ENCODE results near the gene NPIPA3.
"Not testable (repeated sequence)": the region's sequence is repeated elsewhere in the genome, so short reads cannot be mapped to it uniquely, and the experiment has no call there.

Gene NPIPA3

DNA sequence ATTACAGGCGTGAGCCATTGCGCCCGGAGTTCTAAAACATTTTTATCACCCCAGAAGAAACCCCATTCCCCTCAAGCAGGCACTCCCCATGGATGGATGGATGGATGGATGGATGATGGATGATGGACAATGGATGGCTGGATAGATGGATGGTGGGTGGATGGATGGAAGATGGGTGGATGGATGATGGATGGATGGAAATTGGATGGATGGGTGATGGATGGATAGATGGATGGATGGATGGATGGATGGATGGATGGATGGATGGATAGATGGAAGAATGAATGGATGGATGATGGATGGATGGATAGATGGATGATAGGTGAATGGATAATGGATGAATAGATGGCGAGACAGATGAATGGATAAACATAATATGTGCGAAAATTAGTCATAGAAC lies 25.6 kb upstream of the NPIPA3 start:
- no peaks in the 10 kb centered on the region for H3K79me1 ChIP-seq (replicated peaks; ENCODE audit: low read length, poor library complexity, severe bottlenecking)
- no peak overlapping the region for H3K14ac ChIP-seq (ENCODE audit: low read length in 2 of 2)
- peaks cover 0 to 3% of the 10 kb centered on the region in 2 experiments for H3K27me3 ChIP-seq (ENCODE audit: control insufficient read depth in 1 of 2, insufficient read depth in 1 of 2, low read length in 2 of 2)
- no peak overlapping the region for H2BK120ac ChIP-seq (ENCODE audit: low read depth, low read length)
- H3K4me3 ChIP-seq (ENCODE audit: insufficient read depth in 1 of 2, low read depth in 1 of 2, low read length in 2 of 2) = no peak overlapping the region
- H2BK15ac ChIP-seq (ENCODE audit: low read depth, poor library complexity, severe bottlenecking) = no peak overlapping the region
- whole genome bisulfite sequencing = 95% methylated on average over 5 of the region's 5 CpGs
- no peak overlapping the region for H3K23ac ChIP-seq (ENCODE audit: low read length in 2 of 2)
- no peak overlapping the region for H4K8ac ChIP-seq (ENCODE audit: low read length)
- H2BK12ac ChIP-seq (ENCODE audit: low read length in 2 of 2) = no peak overlapping the region
- H2BK5ac ChIP-seq (ENCODE audit: low read depth, low read length, poor library complexity, severe bottlenecking) = no peak overlapping the region
- H2AK5ac ChIP-seq (ENCODE audit: low read length, severe bottlenecking) = no peak overlapping the region
- no peak overlapping the region for H3K27ac ChIP-seq (ENCODE audit: low read length, poor library complexity, severe bottlenecking)
- no peaks in the 10 kb centered on the region for H3K9me3 ChIP-seq (ENCODE audit: control insufficient read depth, low read length)
- peaks cover 0 to 2% of the 10 kb centered on the region in 2 experiments for H3K36me3 ChIP-seq (ENCODE audit: control insufficient read depth in 1 of 2, insufficient read depth in 2 of 2, low read depth in 1 of 2, low read length in 2 of 2)
- no peak for DNase-seq
- H3K4me1 ChIP-seq (ENCODE audit: control insufficient read depth, insufficient read depth, low read depth, low read length) = peaks cover 2% of the 10 kb centered on the region
- H4K91ac ChIP-seq (ENCODE audit: low read length) = no peak overlapping the region
- H3K4me2 ChIP-seq (ENCODE audit: low read length, poor library complexity, severe bottlenecking) = no peak overlapping the region
- no peak overlapping the region for H2AFZ ChIP-seq (ENCODE audit: low read depth, low read length)
- no peak overlapping the region for H3K4ac ChIP-seq (ENCODE audit: low read depth in 1 of 2, low read length in 2 of 2)
- no peak overlapping the region for H3K9ac ChIP-seq (ENCODE audit: low read length)
- H3K18ac ChIP-seq (ENCODE audit: low read depth in 1 of 2, low read length in 2 of 2) = no peak overlapping the region

DNA sequence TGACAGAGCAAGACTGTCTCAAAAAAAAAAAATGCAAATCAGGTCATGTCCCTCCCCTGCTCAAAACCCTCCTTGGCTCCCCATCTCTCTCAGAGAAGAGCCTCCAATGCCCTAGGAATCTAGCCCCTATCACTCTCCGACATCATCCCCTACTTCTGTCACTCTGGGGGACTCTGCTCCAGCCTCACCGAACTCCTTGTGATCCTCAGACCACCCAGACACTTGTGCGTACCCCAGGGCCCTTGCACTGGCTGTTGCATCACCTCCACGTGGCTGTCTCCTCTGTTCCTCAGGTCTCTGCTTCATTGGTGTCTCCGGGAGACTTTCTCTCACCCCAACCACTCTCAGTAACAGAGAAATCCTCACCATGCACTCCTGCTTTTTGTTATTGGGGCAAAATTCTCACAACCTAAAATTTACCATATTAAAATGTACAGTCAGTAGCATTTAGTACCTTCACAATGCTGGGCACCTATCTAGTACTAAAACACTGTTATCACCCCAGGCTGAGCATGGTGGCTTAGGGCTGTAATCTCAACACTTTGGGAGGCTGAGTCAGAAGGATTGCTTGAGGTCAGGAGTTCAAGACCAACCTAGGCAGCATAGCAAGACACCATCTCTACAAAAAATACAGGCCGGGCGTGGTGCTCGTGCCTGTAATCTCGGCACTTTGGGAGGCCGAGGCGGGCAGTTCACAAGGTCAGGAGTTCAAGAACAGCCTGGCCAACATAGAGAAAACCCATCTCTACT lies 24.3 kb upstream of the NPIPA3 start:
- Histone ChIP-seq H2BK15ac (ENCODE audit: low read depth, poor library complexity, severe bottlenecking) (no peak overlapping the region), H3K9me3 (ENCODE audit: control insufficient read depth, low read length) (no peaks in the 10 kb centered on the region), H3K9ac (ENCODE audit: low read length) (no peak overlapping the region), H2AK5ac (ENCODE audit: low read length, severe bottlenecking) (no peak overlapping the region), H3K4me1 (ENCODE audit: control insufficient read depth, insufficient read depth, low read depth, low read length) (peaks cover 1% of the 10 kb centered on the region), H3K79me1 (replicated peaks; ENCODE audit: low read length, poor library complexity, severe bottlenecking) (no peaks in the 10 kb centered on the region), H3K23ac (ENCODE audit: low read length in 2 of 2) (no peak overlapping the region), H4K8ac (ENCODE audit: low read length) (no peak overlapping the region), H2BK12ac (ENCODE audit: low read length in 2 of 2) (no peak overlapping the region), H2BK5ac (ENCODE audit: low read depth, low read length, poor library complexity, severe bottlenecking) (no peak overlapping the region), H3K4ac (ENCODE audit: low read depth in 1 of 2, low read length in 2 of 2) (no peak overlapping the region), H4K91ac (ENCODE audit: low read length) (no peak overlapping the region), H3K4me2 (ENCODE audit: low read length, poor library complexity, severe bottlenecking) (no peak overlapping the region), H3K4me3 (ENCODE audit: insufficient read depth in 1 of 2, low read depth in 1 of 2, low read length in 2 of 2) (no peak overlapping the region), H3K27me3 (ENCODE audit: control insufficient read depth in 1 of 2, insufficient read depth in 1 of 2, low read length in 2 of 2) (peaks cover 0 to 3% of the 10 kb centered on the region in 2 experiments), H3K18ac (ENCODE audit: low read depth in 1 of 2, low read length in 2 of 2) (no peak overlapping the region), H2BK120ac (ENCODE audit: low read depth, low read length) (no peak overlapping the region), H3K27ac (ENCODE audit: low read length, poor library complexity, severe bottlenecking) (no peak overlapping the region), H2AFZ (ENCODE audit: low read depth, low read length) (no peak overlapping the region), H3K36me3 (ENCODE audit: control insufficient read depth in 1 of 2, insufficient read depth in 2 of 2, low read depth in 1 of 2, low read length in 2 of 2) (peaks cover 0 to 2% of the 10 kb centered on the region in 2 experiments), H3K14ac (ENCODE audit: low read length in 2 of 2) (no peak overlapping the region)
- 77% methylated on average over 11 of the region's 11 CpGs for WGBS
- no peak for DNase-seq

DNA sequence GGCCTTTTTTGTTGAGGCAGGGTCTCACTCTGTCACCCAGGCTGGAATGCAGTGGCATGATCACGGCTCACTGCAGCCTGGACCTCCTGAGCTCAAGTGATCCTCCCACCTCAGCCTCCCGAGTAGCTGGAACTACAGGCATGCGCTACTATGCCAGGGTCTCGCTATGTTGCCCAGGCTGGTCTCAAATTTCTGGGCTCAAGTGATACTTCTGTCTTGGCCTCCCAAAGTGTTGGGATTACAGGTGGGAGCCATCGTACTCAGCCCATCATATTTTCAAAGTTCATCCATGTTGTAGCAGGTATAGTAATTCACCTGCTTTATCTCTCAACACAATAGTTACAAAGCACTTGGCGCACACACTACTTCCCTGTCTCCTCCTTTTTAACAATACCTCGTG lies 22.8 kb upstream of the NPIPA3 start:
- not testable (repeated sequence) for H4K8ac ChIP-seq (ENCODE audit: low read length); H3K4me3 ChIP-seq (ENCODE audit: insufficient read depth in 1 of 2, low read depth in 1 of 2, low read length in 2 of 2); H2BK15ac ChIP-seq (ENCODE audit: low read depth, poor library complexity, severe bottlenecking); H3K14ac ChIP-seq (ENCODE audit: low read length in 2 of 2); H3K18ac ChIP-seq (ENCODE audit: low read depth in 1 of 2, low read length in 2 of 2); H3K4me2 ChIP-seq (ENCODE audit: low read length, poor library complexity, severe bottlenecking); H3K4ac ChIP-seq (ENCODE audit: low read depth in 1 of 2, low read length in 2 of 2); H4K91ac ChIP-seq (ENCODE audit: low read length); H3K27ac ChIP-seq (ENCODE audit: low read length, poor library complexity, severe bottlenecking); H3K36me3 ChIP-seq (ENCODE audit: control insufficient read depth in 1 of 2, insufficient read depth in 2 of 2, low read depth in 1 of 2, low read length in 2 of 2); H2BK12ac ChIP-seq (ENCODE audit: low read length in 2 of 2); H3K4me1 ChIP-seq (ENCODE audit: control insufficient read depth, insufficient read depth, low read depth, low read length); H3K9me3 ChIP-seq (ENCODE audit: control insufficient read depth, low read length); H3K9ac ChIP-seq (ENCODE audit: low read length); H2BK5ac ChIP-seq (ENCODE audit: low read depth, low read length, poor library complexity, severe bottlenecking); H2BK120ac ChIP-seq (ENCODE audit: low read depth, low read length); H3K27me3 ChIP-seq (ENCODE audit: control insufficient read depth in 1 of 2, insufficient read depth in 1 of 2, low read length in 2 of 2); H3K23ac ChIP-seq (ENCODE audit: low read length in 2 of 2); H2AK5ac ChIP-seq (ENCODE audit: low read length, severe bottlenecking); H2AFZ ChIP-seq (ENCODE audit: low read depth, low read length); H3K79me1 ChIP-seq (replicated peaks; ENCODE audit: low read length, poor library complexity, severe bottlenecking); DNase-seq
- 89% methylated on average over 7 of the region's 7 CpGs for WGBS

GRCh38 chr16:14681115-14681514 lies 22.1 kb upstream of the NPIPA3 start:
- Histone ChIP-seq H3K23ac (ENCODE audit: low read length in 2 of 2) (no peak overlapping the region), H2BK15ac (ENCODE audit: low read depth, poor library complexity, severe bottlenecking) (no peak overlapping the region), H3K14ac (ENCODE audit: low read length in 2 of 2) (no peak overlapping the region), H2AK5ac (ENCODE audit: low read length, severe bottlenecking) (no peak overlapping the region), H3K27me3 (ENCODE audit: control insufficient read depth in 1 of 2, insufficient read depth in 1 of 2, low read length in 2 of 2) (peaks cover 0 to 3% of the 10 kb centered on the region in 2 experiments), H2AFZ (ENCODE audit: low read depth, low read length) (no peak overlapping the region), H3K27ac (ENCODE audit: low read length, poor library complexity, severe bottlenecking) (no peak overlapping the region), H3K4me3 (ENCODE audit: insufficient read depth in 1 of 2, low read depth in 1 of 2, low read length in 2 of 2) (no peak overlapping the region), H3K4me1 (ENCODE audit: control insufficient read depth, insufficient read depth, low read depth, low read length) (peaks cover 1% of the 10 kb centered on the region), H2BK12ac (ENCODE audit: low read length in 2 of 2) (no peak overlapping the region), H3K9ac (ENCODE audit: low read length) (no peak overlapping the region), H2BK120ac (ENCODE audit: low read depth, low read length) (no peak overlapping the region), H4K91ac (ENCODE audit: low read length) (no peak overlapping the region), H3K4ac (ENCODE audit: low read depth in 1 of 2, low read length in 2 of 2) (no peak overlapping the region), H4K8ac (ENCODE audit: low read length) (no peak overlapping the region), H3K9me3 (ENCODE audit: control insufficient read depth, low read length) (no peaks in the 10 kb centered on the region), H3K18ac (ENCODE audit: low read depth in 1 of 2, low read length in 2 of 2) (no peak overlapping the region), H3K79me1 (replicated peaks; ENCODE audit: low read length, poor library complexity, severe bottlenecking) (no peaks in the 10 kb centered on the region), H2BK5ac (ENCODE audit: low read depth, low read length, poor library complexity, severe bottlenecking) (no peak overlapping the region), H3K4me2 (ENCODE audit: low read length, poor library complexity, severe bottlenecking) (no peak overlapping the region), H3K36me3 (ENCODE audit: control insufficient read depth in 1 of 2, insufficient read depth in 2 of 2, low read depth in 1 of 2, low read length in 2 of 2) (peaks cover 0 to 2% of the 10 kb centered on the region in 2 experiments)
- WGBS = 96% methylated on average over 2 of the region's 4 CpGs
- no peak for DNase-seq

Data from mesenchymal stem cell (in vitro differentiated cells and primary cell).